AG04450 (cell line): ENCODE results near the gene PRDX3. TPM values are rescaled to one million over a fixed set of nuclear protein-coding genes. Genes with fewer than 3 reads are reported as not detected.
A peak's percentile ranks its signal among the peaks of the same experiment; 100 is the strongest.
"Not testable (repeated sequence)": the region's sequence is repeated elsewhere in the genome, so short reads cannot be mapped to it uniquely, and the experiment has no call there.

ENCODE experiments used
- CTCF ChIA-PET: fragments of 300-600, 350-600 bp; formaldehyde crosslinking; extraction: SDS; loops from one replicate; lab custom pipeline; 2022; ENCODE audit warnings: antibody characterized with exemption, inconsistent platforms; lab: Charles Lee
- POLR2A ChIA-PET: fragments of 350-600 bp; formaldehyde crosslinking; extraction: SDS; loops from one replicate; lab custom pipeline; 2021; ENCODE audit warnings: antibody characterized with exemption, inconsistent platforms; lab: Yijun Ruan, JAX
- DNase-seq: peaks from one replicate; pipeline ENCODE4 v3.0.0-alpha.2; 2011; ENCODE audit warnings: low read depth, low spot score
- H3K27ac ChIP-seq: one replicate; pipeline ENCODE4 v1.5.1; 2012; ENCODE audit warnings: low read depth, low read length, control low read depth
- H3K27me3 ChIP-seq: one replicate; pipeline ENCODE4 v1.6.0; 2012; ENCODE audit warnings: low read length; ENCODE audit not compliant: control insufficient read depth, insufficient read depth
- H3K4me3 ChIP-seq: 2 replicates; pipeline ENCODE4 v1.5.1; 2011; ENCODE audit warnings: mild to moderate bottlenecking, low read depth, low read length, control low read depth
- H3K9me3 ChIP-seq: 2 replicates; pipeline ENCODE4 v1.5.1; 2012; ENCODE audit warnings: low read length; ENCODE audit not compliant: control insufficient read depth, insufficient read depth
- polyA plus RNA-seq: library from polyadenylated mRNA; depleted of rRNA; stranded (reverse); fragments of >200 nt; gene quantifications from 2 replicates; pipeline ENCODE4 v1.2.3, GENCODE V29; 2011
- TF ChIP-seq, protein P1 (sequence below): IDR thresholded peaks from 2 replicates; pipeline ENCODE4 v1.5.1; 2011; ENCODE audit warnings: low read depth, low read length, control low read depth, inconsistent platforms

The PRDX3 gene
- polyA plus RNA-seq, 1 experiment, result 373 TPM

DNA sequence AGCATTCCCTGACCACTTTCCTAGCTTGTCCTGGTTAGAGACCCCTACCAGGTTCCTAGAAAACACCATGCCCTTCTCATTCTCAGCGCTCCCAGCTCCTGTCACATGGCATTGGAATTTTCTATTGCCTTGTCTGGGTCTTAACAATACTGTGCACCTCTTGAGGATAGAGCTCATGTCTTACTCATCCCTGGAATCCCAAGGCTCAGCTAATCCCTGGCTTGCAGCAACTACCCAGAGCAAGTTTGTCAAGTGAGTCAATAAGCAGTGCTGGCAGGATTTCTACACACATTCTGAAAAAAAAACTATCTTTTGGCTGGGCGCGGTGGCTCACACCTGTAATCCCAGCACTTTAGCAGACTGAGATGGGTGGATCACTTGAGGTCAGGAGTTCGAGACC lies 11.7 kb upstream of the PRDX3 start:
- CTCF ChIA-PET, result interaction anchor here (0.5 to 4.4 kb wide), 5 partner anchors 8 to 304 kb away, joined by 3 to 43 read pairs (median 4); no protein-coding TSS in a partner anchor
- H3K4me3 ChIP-seq, result no peak overlapping the region
- no peaks in the 10 kb centered on the region for H3K27me3 ChIP-seq
- TF ChIP-seq, protein P1, sequence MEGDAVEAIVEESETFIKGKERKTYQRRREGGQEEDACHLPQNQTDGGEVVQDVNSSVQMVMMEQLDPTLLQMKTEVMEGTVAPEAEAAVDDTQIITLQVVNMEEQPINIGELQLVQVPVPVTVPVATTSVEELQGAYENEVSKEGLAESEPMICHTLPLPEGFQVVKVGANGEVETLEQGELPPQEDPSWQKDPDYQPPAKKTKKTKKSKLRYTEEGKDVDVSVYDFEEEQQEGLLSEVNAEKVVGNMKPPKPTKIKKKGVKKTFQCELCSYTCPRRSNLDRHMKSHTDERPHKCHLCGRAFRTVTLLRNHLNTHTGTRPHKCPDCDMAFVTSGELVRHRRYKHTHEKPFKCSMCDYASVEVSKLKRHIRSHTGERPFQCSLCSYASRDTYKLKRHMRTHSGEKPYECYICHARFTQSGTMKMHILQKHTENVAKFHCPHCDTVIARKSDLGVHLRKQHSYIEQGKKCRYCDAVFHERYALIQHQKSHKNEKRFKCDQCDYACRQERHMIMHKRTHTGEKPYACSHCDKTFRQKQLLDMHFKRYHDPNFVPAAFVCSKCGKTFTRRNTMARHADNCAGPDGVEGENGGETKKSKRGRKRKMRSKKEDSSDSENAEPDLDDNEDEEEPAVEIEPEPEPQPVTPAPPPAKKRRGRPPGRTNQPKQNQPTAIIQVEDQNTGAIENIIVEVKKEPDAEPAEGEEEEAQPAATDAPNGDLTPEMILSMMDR, result no peak
- peak overlapping the region; percentile 93 for H3K27ac ChIP-seq
- peak; percentile 92 for DNase-seq
- H3K9me3 ChIP-seq, result no peaks in the 10 kb centered on the region
- POLR2A ChIA-PET, result interaction anchor here (0.7 to 1.2 kb wide), 7 partner anchors 9 to 461 kb away, joined by 3 read pairs; partner anchors contain the start of genes BAG3 and DENND10

DNA sequence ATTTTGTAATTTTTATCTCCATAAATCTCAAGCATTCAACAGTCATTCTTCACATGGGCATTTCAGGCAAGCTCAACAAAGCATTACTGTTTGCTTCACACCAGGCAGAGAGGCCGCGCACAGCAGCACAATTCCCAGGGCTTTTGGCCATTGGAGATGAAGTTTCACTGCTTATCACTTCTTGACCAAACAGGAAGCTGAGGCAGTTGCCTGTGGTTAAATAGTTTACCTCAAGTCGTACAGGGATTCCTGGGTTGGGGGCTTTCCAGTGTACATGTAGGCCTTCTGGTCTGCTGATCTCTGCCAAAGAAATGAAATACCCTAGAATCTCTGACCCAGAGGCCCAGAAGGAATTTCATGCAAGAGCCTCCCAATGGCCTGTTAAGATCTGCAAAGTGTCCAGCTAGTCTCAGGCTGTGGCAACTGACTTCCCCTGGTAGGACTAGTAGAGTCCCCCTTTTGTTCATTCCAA lies 11.2 kb upstream of the PRDX3 start:
- H3K4me3 ChIP-seq, result no peak overlapping the region
- peak overlapping the region; percentile 93 for H3K27ac ChIP-seq
- no peaks in the 10 kb centered on the region for H3K27me3 ChIP-seq
- ChIA-PET POLR2A (interaction anchor here (0.6 to 1.2 kb wide), 9 partner anchors 9 to 461 kb away, joined by 3 to 4 read pairs (median 3); partner anchors contain the start of genes BAG3, DENND10 and GRK5), CTCF (interaction anchor here (0.5 to 4.4 kb wide), 6 partner anchors 9 to 622 kb away, joined by 3 to 43 read pairs (median 4); no protein-coding TSS in a partner anchor)
- TF ChIP-seq, protein P1, result no peak
- DNase-seq, result no peak
- no peaks in the 10 kb centered on the region for H3K9me3 ChIP-seq

DNA sequence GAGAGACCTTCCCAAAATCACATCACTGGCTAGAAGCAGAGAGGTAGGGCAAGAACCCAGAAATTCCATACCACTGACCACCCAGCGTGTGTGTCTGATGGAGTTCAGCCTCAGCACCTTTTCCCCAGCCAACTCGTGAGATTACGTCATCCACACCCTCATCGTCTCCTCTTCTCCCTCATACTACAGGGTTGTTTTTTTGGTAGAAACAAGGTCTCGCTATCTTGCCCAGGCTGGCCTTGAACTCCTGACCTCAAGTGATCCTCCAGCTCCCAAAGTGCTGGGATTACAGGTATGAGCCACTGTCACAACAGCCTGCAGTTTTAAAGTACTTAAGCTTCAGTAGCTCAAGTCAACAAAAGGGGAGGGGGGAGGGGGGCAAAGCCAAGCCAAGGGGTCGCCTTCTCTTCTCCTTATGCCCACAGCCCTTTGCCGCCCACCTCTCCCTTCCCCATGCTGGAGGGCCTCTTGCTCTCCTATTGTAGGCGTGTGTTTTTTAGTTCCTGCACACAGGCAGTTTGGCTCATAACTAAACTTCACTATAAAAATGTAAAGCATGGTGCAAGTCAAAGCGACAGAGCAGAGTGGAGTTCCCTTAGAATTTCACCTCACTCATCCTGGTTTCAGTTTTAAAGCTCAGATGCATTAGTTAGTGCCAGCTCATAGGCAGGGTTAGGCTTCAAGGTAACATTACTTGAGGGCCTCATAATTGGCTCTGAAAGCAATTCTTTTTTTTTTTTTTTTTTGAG lies 5.2 kb upstream of the PRDX3 start:
- Histone ChIP-seq H3K4me3 (no peak overlapping the region), H3K27me3 (no peaks in the 10 kb centered on the region), H3K9me3 (no peaks in the 10 kb centered on the region), H3K27ac (no peak overlapping the region)
- TF ChIP-seq, protein P1, result no peak
- POLR2A ChIA-PET, result interaction anchor here (0.5 to 0.7 kb wide), 2 partner anchors 11 to 20 kb away, joined by 5 to 7 read pairs; no protein-coding TSS in a partner anchor
- no peak for DNase-seq
- CTCF ChIA-PET, result interaction anchor here (0.6 to 1.0 kb wide), 2 partner anchors 16 to 48 kb away, joined by 3 to 6 read pairs; no protein-coding TSS in a partner anchor

DNA sequence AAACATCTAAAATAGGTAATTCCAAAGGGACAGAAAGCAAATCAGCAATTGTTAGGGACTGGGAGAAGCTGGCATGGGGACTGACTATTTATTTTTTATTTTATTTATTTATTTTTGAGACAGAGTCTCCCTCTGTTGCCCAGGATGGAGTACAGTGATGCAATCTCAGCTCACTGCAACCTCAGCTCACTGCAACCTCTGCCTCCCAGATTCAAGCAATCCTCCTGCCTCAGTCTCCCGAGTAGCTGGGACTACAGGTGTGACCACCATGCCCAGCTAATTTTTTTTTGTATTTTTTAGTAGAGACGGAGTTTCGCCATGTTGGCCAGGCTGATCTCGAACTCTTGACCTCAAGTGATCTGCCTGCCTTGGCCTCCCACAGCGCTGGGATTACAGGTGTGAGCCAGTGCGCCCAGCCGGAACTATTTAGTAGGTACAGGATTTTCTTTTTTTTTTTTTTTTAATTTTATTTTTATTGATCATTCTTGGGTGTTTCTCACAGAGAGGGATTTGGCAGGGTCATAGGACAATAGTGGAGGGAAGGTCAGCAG lies 2.3 kb upstream of the PRDX3 start:
- DNase-seq, H3K4me3 ChIP-seq, H3K9me3 ChIP-seq, H3K27me3 ChIP-seq, H3K27ac ChIP-seq: not testable (repeated sequence)
- ChIA-PET POLR2A (interaction anchor here (0.7 kb wide), 2 partner anchors 8 to 238 kb away, joined by 3 to 4 read pairs; no protein-coding TSS in a partner anchor), CTCF (interaction anchor here (0.6 to 1.3 kb wide), 3 partner anchors 9 to 72 kb away, joined by 4 read pairs; no protein-coding TSS in a partner anchor)

DNA sequence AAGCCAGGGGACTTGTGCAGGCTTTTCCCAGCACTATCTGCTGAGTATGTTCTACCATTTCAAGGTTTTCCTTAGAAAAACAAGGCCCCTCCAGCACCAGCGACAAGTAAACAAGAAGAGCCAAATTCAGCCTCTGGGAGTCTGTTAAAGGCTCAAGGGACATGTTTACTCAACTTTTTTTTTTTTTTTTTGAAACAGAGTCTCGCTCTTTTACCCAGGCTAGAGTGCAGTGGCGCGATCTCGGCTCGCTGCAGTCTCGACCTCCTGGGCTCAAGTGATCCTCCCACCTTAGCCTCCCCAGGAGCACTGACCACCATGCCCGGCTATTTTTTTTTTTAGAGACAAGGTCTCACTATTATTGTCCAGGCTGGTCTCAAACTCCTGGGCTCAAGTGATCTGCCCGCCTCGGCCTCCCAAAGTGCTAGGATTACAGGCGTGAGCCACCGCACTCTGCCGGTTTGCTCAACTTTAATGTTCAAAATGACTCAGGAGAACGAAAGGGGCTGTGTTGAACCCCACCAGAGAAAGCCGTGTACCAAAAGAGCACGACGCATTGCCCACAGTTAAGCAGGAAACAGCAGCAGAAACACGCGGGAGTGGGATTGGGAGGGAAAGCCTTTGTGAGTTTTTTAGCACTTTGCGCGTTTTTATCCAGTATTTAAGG lies 772 bp downstream of the PRDX3 start:
- no peak for DNase-seq
- POLR2A ChIA-PET, result no interaction called here
- TF ChIP-seq, protein P1, result no peak

More for the DNA sequence above, 772 bp downstream of the PRDX3 start:
- H3K27ac ChIP-seq, result peak overlapping the region; percentile 92
- no peaks in the 10 kb centered on the region for H3K9me3 ChIP-seq
- CTCF ChIA-PET, result interaction anchor here (1.3 kb wide), 1 partner anchor 21 kb away, joined by 6 read pairs; no protein-coding TSS in a partner anchor
- peak overlapping the region; percentile 99 for H3K4me3 ChIP-seq
- no peaks in the 10 kb centered on the region for H3K27me3 ChIP-seq
